ENCODE data around the gene CEP89.
"Not testable (repeated sequence)": the region's sequence is repeated elsewhere in the genome, so short reads cannot be mapped to it uniquely, and the experiment has no call there.

The CEP89 gene

GRCh38 chr19:32971715-32972540, at the start of gene CEP89, which contains the start of gene FAAP24:
CEP89 (minus strand) TSS chr19:32971958; CDS start chr19:32971874, 84 bp downstream.
FAAP24 (plus strand) TSS chr19:32972242; CDS start chr19:32973197, 955 bp downstream.
- DNase-seq = peak; percentile 98

- DNase-seq = not testable (repeated sequence)
Observed at GRCh38 chr19:33010891-33011290, 39.1 kb upstream of the CEP89 start.

GRCh38 chr19:33008738-33009137, 37.0 kb upstream of the CEP89 start:
- DNase-seq = no peak

- DNase-seq = peak; percentile 23
Observed at GRCh38 chr19:33005440-33005839, 33.7 kb upstream of the CEP89 start.

GRCh38 chr19:33003424-33004024, 31.8 kb upstream of the CEP89 start:
- not testable (repeated sequence) for DNase-seq

DNA sequence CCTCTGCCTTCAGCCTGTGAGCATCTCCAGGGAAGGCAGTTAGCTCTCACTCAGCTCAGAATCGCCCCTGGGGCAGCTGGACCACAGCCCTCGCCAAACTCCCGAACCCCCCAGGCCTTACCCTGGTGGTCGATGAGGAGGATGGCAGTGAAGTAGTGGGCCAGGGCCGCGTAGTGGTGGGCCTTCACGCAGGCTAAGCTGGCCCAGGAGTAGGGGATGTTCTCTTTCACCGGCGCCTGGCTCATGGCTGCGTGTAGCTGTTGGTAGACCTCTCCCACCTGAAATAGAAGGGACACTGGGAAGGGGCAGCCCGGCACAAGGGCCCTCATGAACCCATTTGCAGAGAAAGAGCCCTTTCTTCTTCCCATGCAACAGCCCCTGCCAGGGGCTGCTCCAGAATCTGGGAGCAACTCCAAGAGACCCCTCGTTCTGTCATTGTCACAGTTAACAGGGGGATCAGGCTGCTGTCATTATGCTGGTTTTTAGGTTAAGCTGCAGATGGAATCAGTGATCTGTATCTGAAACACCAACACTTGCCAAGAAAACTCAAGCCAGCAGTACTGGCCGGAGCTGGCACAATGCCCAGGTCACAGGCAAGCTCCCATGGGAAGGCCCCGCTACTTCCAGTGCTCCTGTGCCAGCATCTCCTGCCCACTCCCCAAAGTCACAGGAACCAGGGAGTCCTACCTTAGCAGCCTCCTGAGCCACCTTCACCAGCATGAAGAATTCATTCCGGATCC, 30.5 kb upstream of the CEP89 start:
- not testable (repeated sequence) for DNase-seq

- no peak for DNase-seq
Observed at GRCh38 chr19:33000910-33001309, 29.2 kb upstream of the CEP89 start.

- DNase-seq = no peak
Observed at GRCh38 chr19:33000510-33000909, 28.8 kb upstream of the CEP89 start.

- no peak for DNase-seq
Observed at GRCh38 chr19:32998722-32999121, 27.0 kb upstream of the CEP89 start.

DNA sequence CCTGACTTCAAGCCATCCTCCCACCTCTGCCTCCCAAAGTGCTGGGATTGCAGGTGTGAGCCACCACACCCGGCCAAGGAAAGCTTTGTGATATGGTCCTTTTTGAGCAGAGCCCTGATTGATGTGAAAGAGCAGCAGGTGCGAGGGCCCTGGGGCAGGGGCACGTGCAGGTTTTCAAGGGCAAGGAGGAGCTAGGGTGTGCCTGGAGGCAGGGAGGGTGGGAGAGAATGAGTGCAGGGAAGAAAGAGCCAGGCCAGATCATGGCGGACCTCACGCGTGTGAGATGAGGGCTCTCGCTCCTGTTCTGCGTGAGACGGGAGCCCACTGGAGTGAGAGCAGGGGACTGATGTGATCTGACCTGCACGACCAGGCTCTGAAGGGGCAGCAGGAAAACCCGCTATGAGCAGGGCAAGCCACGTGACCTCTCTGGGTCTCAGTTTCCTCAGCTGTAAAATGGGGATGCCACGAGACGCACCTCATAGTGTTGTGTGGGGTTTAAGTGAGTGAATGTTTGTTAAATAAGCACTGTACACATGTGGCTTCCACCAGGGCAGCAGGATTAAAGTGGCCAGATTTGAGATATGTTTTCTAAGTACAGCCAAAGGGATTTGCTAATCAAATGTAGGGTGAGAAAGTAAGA, 26.1 kb upstream of the CEP89 start:
- DNase-seq = no peak

- DNase-seq = not testable (repeated sequence)
Observed at GRCh38 chr19:32997061-32997464, 25.3 kb upstream of the CEP89 start.

DNA sequence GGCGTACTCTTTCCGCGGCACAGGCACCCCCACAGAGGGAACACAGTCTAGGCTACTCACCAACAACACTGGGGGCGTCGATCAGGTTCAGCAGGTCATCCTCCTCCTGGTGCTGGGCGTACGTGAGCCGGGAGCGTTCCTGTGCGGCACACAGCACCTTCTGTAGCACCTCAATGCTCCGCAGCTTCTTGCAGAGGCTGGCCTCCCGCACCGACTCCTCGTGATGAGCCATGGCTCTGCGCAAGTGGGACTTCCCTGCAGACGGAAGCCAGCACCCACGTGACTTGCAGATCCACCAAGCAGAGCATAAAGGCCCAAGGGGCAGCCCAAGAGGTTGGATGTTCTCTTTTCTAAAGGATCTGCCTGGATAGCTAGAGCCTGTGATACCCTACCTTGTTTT, 24.2 kb upstream of the CEP89 start:
- DNase-seq = not testable (repeated sequence)

- no peak for DNase-seq
Observed at GRCh38 chr19:32988724-32989123, 17.0 kb upstream of the CEP89 start.

DNA sequence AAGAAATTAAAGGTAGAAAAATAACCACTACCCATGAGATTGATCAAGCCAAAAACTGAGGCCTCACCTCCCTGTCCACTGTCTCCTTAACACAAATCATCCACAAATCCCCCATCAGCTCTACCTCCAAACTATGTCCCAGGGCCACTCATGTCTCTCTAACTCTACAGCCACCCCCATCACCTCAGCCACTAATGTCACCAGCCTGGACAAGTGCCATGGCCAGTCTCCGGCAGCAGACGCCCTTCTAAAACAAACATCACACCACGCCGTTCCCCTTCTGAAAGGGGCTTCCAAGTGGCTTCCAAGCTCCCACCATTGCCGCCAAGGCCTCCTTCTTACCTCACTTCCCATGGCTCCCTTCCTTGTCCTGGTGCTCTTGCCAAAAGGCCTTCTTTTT, 16.5 kb upstream of the CEP89 start:
- not testable (repeated sequence) for DNase-seq

GRCh38 chr19:32982488-32982887, 10.7 kb upstream of the CEP89 start:
- not testable (repeated sequence) for DNase-seq

DNA sequence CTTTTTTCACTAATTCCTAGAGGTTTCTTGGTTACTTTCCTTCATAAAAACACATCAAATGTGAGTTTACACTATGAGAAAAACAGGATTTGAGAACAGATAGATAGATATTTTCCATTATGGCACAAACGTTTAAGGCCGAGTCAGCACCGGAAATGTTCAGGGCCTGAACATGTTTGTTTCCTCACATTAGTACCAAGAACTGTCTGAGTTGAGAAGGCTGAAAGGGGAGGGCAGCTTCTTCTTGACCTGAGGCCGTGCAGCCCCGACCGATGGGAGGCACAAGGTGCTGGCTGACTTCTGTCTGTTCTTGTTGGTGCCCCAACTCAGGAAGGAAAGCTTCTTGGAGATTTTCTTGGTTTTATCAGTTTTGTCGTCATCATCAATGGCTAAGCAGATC, 8.0 kb upstream of the CEP89 start:
- DNase-seq = not testable (repeated sequence)

- DNase-seq = not testable (repeated sequence)
Observed at GRCh38 chr19:32977813-32978212, 6.1 kb upstream of the CEP89 start.

DNA sequence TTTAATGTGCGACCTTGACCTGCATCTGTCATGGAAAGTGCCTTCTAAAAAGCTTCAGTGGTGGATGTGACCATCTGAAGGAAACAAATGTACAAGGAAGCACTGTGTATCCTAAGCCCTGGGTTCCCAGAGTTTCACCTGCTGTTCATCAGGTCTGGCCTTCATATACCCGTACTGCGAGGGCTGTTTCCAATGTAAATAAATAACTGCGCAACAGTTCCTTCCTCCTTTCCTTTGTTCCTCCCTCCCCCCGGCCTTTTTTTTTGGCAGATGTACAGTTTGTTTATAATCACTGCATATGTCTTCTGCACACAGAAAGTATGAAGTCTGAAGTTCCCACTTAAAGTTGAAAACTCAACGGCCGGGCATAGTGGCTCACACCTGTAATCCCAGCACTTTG, 5.5 kb upstream of the CEP89 start:
- DNase-seq = no peak

DNA sequence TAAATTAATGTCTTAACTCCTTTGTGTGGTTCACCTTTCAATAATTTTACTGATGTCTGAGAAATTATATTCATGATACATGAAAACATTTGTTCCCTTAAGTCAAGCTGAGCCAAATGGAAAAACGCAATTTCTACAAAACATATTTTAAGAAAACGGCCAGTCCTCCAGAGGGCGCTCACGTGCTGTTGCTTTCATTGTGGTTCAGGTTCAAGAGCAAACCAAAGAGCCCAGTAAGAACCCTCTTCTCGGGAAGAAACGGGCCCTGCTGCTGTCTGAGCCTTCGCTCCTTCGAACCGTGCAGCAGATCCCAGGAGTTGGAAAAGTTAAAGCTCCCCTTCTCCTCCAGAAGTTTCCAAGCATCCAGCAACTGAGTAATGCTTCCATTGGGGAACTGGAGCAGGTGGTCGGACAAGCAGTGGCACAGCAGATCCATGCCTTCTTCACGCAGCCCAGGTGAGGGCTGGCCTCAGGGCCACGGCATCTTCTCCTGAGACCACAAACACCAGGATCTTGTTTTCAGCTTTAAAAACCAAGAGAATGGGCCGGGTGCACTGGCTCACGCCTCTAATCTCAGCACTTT, 4.6 kb upstream of the CEP89 start:
- peak; percentile 43 for DNase-seq

- no peak for DNase-seq
Observed at GRCh38 chr19:32971012-32971595, 654 bp downstream of the CEP89 start.

DNA sequence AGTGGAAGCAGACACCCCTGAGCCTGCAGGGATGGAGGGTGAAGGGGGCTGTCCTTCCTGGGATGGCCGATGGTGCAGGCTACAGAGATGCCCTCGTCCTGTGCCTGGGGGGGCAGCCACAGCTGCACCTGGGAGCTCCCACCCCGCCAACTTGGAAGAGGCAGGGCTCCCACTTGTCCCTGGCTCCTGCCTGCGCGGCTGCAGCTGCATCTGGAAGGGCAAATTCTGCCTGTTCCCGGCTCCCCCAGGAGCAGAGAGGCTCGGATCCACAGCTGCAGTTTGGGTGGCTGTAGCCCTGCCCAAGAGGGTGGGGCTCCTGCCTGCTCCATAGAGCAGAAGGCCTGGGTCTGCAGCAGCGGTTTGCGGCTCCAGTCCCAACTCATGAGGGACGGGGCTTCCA, 2.2 kb downstream of the CEP89 start:
- no peak for DNase-seq

DNA sequence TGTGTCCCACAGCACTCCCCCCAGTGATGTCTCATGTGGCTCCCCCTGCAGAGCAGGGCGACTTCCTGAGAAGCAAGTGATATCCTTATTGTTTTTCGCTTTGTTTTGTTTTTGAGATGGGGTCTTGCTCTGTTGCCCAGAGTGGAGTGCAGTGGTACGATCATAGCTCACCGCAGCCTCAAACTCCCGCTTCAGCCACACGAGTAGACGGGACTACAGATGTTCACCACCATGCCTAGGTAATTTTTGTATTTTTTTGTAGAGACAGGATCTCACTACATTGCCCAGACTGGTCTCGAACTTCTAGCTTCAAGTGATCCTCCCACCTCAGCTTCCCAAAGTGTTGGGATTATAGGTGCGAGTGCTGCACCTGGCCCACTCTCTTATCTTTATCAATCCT, 5.0 kb downstream of the CEP89 start:
- DNase-seq = no peak

All from NCI-H2107 (cell line).